ENCODE results near the gene CAP2. TPM values are rescaled to one million over a fixed set of nuclear protein-coding genes. Genes with fewer than 3 reads are reported as not detected.
"Not testable (repeated sequence)": the region's sequence is repeated elsewhere in the genome, so short reads cannot be mapped to it uniquely, and the experiment has no call there.

The CAP2 gene
- total and polyA plus RNA-seq, 10 donors = 0.68 to 2.8 (median 1.8) TPM

DNA sequence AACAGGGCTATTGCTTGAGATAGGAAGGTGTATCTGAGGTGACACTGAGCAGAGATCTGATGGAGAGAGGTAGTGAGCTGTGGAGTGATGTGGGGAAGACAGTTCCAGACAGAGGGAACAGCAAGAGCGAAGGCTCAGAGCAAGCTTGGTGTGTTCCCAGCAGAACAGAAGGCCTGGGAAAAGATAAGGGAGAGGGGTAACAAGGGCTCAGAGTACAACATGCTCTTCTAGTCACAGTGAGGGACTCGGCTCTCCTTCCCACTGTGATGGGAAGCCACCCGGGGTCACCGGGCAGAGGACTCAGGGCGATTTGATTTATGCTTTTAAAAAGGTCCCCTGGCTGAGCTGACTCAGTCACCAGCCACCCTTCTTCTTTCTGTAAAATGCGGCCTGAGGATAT lies 33.7 kb downstream of the CAP2 start:
- intact Hi-C loops (cut with DNase I; ENCODE audit: low total_unique reads) = no loop called here
- Histone ChIP-seq H3K36me3 (no peaks in the 10 kb centered on the region), H3K27ac (no peak overlapping the region), H3K27me3 (replicated peaks in 1 of 7) (no peaks in the 10 kb centered on the region), H3K9me3 (no peaks in the 10 kb centered on the region), H3K4me1 (no peaks in the 10 kb centered on the region), H3K4me3 (no peak overlapping the region)
- 87 to 92% (median 91%) methylated on average over 6 of the region's 6 CpGs for WGBS, 5 donors
- TF ChIP-seq POLR2AphosphoS5 (IDR thresholded peaks at IDR 0.05) (no peak), POLR2A (IDR thresholded peaks at IDR 0.05) (no peak)
- TF ChIP-seq, protein P1, sequence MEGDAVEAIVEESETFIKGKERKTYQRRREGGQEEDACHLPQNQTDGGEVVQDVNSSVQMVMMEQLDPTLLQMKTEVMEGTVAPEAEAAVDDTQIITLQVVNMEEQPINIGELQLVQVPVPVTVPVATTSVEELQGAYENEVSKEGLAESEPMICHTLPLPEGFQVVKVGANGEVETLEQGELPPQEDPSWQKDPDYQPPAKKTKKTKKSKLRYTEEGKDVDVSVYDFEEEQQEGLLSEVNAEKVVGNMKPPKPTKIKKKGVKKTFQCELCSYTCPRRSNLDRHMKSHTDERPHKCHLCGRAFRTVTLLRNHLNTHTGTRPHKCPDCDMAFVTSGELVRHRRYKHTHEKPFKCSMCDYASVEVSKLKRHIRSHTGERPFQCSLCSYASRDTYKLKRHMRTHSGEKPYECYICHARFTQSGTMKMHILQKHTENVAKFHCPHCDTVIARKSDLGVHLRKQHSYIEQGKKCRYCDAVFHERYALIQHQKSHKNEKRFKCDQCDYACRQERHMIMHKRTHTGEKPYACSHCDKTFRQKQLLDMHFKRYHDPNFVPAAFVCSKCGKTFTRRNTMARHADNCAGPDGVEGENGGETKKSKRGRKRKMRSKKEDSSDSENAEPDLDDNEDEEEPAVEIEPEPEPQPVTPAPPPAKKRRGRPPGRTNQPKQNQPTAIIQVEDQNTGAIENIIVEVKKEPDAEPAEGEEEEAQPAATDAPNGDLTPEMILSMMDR (IDR thresholded peaks at IDR 0.05 in 8 of 11, conservative IDR thresholded peaks at IDR 0.05 in 3 of 11) = no peak
- DNase-seq = no peak

DNA sequence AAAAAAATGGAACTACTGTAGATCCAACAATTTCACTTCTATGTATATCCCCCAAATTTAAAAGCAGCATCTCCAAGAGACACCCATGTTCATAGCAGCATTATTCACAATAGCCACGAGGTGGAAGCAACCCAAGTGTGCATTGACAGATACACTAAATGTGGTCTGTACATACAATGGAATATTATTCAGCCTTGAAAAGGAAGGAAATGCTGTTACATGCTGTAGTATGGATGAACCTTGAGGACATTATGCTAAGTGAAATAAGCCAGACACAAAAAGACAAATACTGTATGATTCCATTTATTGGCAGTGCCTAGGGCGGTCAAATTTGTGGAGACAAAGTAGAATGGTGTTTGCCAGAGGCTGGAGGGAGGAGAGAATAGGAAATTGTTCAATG lies 34.2 kb downstream of the CAP2 start:
- intact Hi-C loops (cut with DNase I; ENCODE audit: low total_unique reads) = no loop called here
- no peak for DNase-seq
- H3K4me3 ChIP-seq = no peak overlapping the region
- no peaks in the 10 kb centered on the region for H3K9me3 ChIP-seq
- H3K27ac ChIP-seq = no peak overlapping the region
- 75 to 84% (median 78%) methylated on average over 2 of the region's 2 CpGs for WGBS, 5 donors
- H3K27me3 ChIP-seq (replicated peaks in 1 of 7) = no peaks in the 10 kb centered on the region
- TF ChIP-seq, protein P1 (IDR thresholded peaks at IDR 0.05 in 8 of 11, conservative IDR thresholded peaks at IDR 0.05 in 3 of 11) = no peak
- no peak for TF ChIP-seq POLR2A (IDR thresholded peaks at IDR 0.05)
- TF ChIP-seq POLR2AphosphoS5 (IDR thresholded peaks at IDR 0.05) = no peak
- H3K4me1 ChIP-seq = no peaks in the 10 kb centered on the region
- no peaks in the 10 kb centered on the region for H3K36me3 ChIP-seq

DNA sequence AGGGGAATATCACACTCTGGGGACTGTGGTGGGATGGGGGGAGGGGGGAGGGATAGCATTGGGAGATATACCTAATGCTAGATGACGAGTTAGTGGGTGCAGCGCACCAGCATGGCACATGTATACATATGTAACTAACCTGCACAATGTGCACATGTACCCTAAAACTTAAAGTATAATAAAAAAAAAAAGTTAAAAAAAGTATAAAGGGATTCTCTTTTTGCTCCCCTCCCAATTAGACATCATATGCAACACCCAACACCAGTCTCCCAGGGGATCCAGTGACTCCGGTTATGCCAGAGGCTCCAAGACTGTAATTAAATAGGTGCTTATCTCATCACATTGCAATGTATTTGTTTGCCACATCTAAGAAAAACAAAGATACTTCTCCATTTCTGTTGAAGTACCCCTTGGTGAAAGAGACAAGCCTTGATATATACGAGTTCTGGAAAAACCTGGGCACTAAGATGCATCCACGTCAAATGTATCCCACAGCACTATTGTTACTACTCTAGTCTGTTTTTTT lies 35.3 kb downstream of the CAP2 start:
- intact Hi-C loops (cut with DNase I; ENCODE audit: low total_unique reads); H3K27ac ChIP-seq; H3K27me3 ChIP-seq (replicated peaks in 1 of 7); H3K9me3 ChIP-seq; H3K4me1 ChIP-seq; DNase-seq; H3K4me3 ChIP-seq; H3K36me3 ChIP-seq: not testable (repeated sequence)
- whole genome bisulfite sequencing, 5 donors = 85 to 94% (median 90%) methylated on average over 3 to 5 of the region's 5 CpGs

DNA sequence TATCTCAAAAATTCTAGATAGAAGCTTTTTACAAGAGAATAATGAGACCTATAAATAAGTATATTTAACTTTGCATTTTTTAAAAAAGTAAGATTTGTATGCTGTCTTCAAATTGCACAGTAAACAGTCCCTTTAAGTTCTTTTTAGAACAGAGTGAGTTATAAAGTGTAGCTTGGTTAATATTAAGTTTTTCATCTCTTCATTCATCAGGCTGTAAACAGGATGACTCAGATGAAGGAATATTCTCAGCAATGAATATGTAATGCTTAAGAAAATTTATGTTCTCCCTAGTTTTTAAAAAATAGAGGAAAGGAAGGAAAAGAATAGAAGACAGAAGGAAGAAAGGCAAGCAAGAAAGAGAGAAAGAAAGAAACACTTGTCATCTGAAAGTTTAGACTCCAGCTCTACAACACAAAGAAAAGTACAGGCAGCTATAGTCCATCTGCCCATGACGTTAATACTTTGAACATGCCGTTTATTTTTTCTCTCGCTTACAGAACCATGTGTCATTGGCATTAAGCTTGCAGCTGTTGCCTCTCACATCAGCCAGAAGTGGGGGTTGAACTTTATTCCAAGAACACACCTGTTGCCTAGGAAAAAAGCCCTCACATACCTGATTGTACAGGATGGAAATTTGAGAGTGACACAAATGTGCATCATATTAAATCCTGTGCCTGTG lies 36.1 kb downstream of the CAP2 start:
- no peak for TF ChIP-seq POLR2A (IDR thresholded peaks at IDR 0.05)
- no peak for TF ChIP-seq POLR2AphosphoS5 (IDR thresholded peaks at IDR 0.05)
- TF ChIP-seq, protein P1 (IDR thresholded peaks at IDR 0.05 in 8 of 11, conservative IDR thresholded peaks at IDR 0.05 in 3 of 11) = no peak
- Histone ChIP-seq H3K27ac (no peak overlapping the region), H3K9me3 (no peaks in the 10 kb centered on the region), H3K4me3 (no peak overlapping the region), H3K4me1 (no peaks in the 10 kb centered on the region), H3K36me3 (no peaks in the 10 kb centered on the region), H3K27me3 (replicated peaks in 1 of 7) (no peaks in the 10 kb centered on the region)
- intact Hi-C loops (cut with DNase I; ENCODE audit: low total_unique reads) = no loop called here
- no peak for DNase-seq
- WGBS, 5 donors = 66 to 93% (median 81%) methylated on average over 3 of the region's 3 CpGs
